IMR-90 (cell line): ENCODE results near the gene IP6K2.

Experiments
- FOS ChIP-seq: fragments of 150-350 bp; IDR thresholded peaks from 2 replicates; pipeline ENCODE4 v1.6.1; 2016; ENCODE audit warnings: low read depth, low read length
- MXI1 ChIP-seq: IDR thresholded peaks from 2 replicates; pipeline ENCODE4 v1.6.1; 2012; ENCODE audit warnings: low read depth, mild to moderate bottlenecking, low read length, moderate library complexity, borderline replicate concordance
- POLR2A ChIP-seq: IDR thresholded peaks from 2 replicates; pipeline ENCODE4 v1.6.1; 2012; ENCODE audit warnings: mild to moderate bottlenecking, low read depth, low read length
- TF ChIP-seq, protein P1 (sequence below): conservative IDR thresholded peaks from 2 replicates; pipeline ENCODE4 v1.5.1; 2012; ENCODE audit warnings: mild to moderate bottlenecking, low read depth, low read length, improper control_type of control experiment
- TF ChIP-seq, protein P2 (sequence below): fragments of 150-350 bp; IDR thresholded peaks from 2 replicates; pipeline ENCODE4 v1.6.1; 2017; ENCODE audit warnings: mild to moderate bottlenecking, antibody characterized with exemption, low read length, low read depth

DNA sequence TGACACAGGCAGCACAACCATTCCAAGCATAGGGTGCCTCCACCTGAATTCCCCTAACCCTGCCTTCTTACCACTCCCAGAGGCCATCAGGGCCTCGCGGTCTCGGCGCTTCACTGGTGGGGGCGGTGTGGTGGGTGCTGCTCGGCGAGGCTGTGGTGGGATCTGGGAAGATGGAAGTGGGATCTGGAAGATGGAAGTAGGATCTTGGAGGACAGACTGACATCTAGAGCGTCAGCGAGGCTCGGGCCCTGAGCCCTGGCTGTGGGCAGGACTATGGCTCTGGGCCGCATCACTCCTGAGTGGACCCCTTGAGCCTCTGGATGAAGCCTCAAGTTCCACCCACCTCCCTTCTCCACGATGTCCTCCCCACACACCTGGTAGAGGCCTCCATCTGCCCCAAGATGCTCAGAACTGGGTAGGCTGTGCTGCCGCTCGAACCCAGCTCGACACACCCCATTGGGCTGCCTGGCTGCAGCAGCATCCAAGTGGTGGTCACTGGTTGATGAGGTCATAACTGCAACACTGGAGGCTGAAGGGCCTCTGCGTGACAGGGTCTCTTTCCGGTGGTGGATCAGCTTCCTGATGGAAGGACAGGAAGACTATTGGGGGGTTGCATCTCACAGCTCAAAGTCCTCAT is 34.9 kb downstream of the IP6K2 start:
- TF ChIP-seq POLR2A (no peak), FOS (no peak), MXI1 (no peak)
- TF ChIP-seq, protein P1, sequence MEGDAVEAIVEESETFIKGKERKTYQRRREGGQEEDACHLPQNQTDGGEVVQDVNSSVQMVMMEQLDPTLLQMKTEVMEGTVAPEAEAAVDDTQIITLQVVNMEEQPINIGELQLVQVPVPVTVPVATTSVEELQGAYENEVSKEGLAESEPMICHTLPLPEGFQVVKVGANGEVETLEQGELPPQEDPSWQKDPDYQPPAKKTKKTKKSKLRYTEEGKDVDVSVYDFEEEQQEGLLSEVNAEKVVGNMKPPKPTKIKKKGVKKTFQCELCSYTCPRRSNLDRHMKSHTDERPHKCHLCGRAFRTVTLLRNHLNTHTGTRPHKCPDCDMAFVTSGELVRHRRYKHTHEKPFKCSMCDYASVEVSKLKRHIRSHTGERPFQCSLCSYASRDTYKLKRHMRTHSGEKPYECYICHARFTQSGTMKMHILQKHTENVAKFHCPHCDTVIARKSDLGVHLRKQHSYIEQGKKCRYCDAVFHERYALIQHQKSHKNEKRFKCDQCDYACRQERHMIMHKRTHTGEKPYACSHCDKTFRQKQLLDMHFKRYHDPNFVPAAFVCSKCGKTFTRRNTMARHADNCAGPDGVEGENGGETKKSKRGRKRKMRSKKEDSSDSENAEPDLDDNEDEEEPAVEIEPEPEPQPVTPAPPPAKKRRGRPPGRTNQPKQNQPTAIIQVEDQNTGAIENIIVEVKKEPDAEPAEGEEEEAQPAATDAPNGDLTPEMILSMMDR = no peak
- TF ChIP-seq, protein P2, sequence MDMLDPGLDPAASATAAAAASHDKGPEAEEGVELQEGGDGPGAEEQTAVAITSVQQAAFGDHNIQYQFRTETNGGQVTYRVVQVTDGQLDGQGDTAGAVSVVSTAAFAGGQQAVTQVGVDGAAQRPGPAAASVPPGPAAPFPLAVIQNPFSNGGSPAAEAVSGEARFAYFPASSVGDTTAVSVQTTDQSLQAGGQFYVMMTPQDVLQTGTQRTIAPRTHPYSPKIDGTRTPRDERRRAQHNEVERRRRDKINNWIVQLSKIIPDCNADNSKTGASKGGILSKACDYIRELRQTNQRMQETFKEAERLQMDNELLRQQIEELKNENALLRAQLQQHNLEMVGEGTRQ = no peak
